ENCODE results near the gene MCAT.

The MCAT gene

GRCh38 chr22:43171607-43172006 is 28.4 kb upstream of the MCAT start:
- DNase-seq = no peak

- DNase-seq = no peak
These were observed 27.9 kb upstream of the MCAT start for GRCh38 chr22:43171019-43171491.

- no peak for DNase-seq
These were observed 26.9 kb upstream of the MCAT start for GRCh38 chr22:43170131-43170480.

- no peak for DNase-seq
These were observed 26.3 kb upstream of the MCAT start for GRCh38 chr22:43169310-43170130.

- DNase-seq = no peak
These were observed 25.5 kb upstream of the MCAT start for GRCh38 chr22:43168471-43169309.

GRCh38 chr22:43167001-43167589 is 23.9 kb upstream of the MCAT start:
- no peak for DNase-seq

- DNase-seq = no peak
These were observed 23.1 kb upstream of the MCAT start for GRCh38 chr22:43166132-43166930.

- no peak for DNase-seq
These were observed 21.4 kb upstream of the MCAT start for GRCh38 chr22:43164636-43165035.

GRCh38 chr22:43163241-43163795 is 20.1 kb upstream of the MCAT start:
- DNase-seq = no peak

- DNase-seq = no peak
These were observed 19.4 kb upstream of the MCAT start for GRCh38 chr22:43162412-43163150.

GRCh38 chr22:43160497-43161126 is 17.4 kb upstream of the MCAT start:
- no peak for DNase-seq

- DNase-seq = no peak
These were observed 16.4 kb upstream of the MCAT start for GRCh38 chr22:43159484-43160178.

GRCh38 chr22:43158778-43159483 is 15.7 kb upstream of the MCAT start:
- no peak for DNase-seq

GRCh38 chr22:43157874-43158546 is 14.8 kb upstream of the MCAT start:
- no peak for DNase-seq

- no peak for DNase-seq
These were observed 13.2 kb upstream of the MCAT start for GRCh38 chr22:43156413-43156812.

- no peak for DNase-seq
These were observed 12.6 kb upstream of the MCAT start for GRCh38 chr22:43155789-43156188.

- no peak for DNase-seq
These were observed 11.8 kb upstream of the MCAT start for GRCh38 chr22:43154887-43155536.

- no peak for DNase-seq
These were observed 10.7 kb upstream of the MCAT start for GRCh38 chr22:43153899-43154298.
